Daoy (cell line): Measurements from ENCODE around the gene CNKSR3. TPM values are rescaled to one million over a fixed set of nuclear protein-coding genes. Genes with fewer than 3 reads are reported as not detected.

Source experiments
- DNase-seq: peaks from one replicate; pipeline ENCODE4 v3.0.0-alpha.2; 2015; ENCODE audit warnings: low read depth
- total RNA-seq: library from RNA; depleted of rRNA; stranded (reverse); fragments of >200 nt; shearing (Covaris generic); gene quantifications from 2 replicates; pipeline ENCODE4 v1.2.3, GENCODE V29; 2014

Gene CNKSR3
- total RNA-seq, 1 experiment from 2014 or later: 13.0 TPM

- no peak for DNase-seq
Measured at GRCh38 chr6:154414021-154414813, 96.3 kb downstream of the CNKSR3 start.

GRCh38 chr6:154412106-154412820 lies 98.2 kb downstream of the CNKSR3 start:
- no peak for DNase-seq

- DNase-seq: no peak
Measured at GRCh38 chr6:154411076-154411475, 99.4 kb downstream of the CNKSR3 start.

- DNase-seq: peak; percentile 96
Measured at GRCh38 chr6:154410619-154411072, 99.8 kb downstream of the CNKSR3 start.

GRCh38 chr6:154408891-154409500 lies 101.5 kb downstream of the CNKSR3 start:
- peak; percentile 64 for DNase-seq

GRCh38 chr6:154407440-154407839 lies 103.0 kb downstream of the CNKSR3 start:
- DNase-seq: no peak

GRCh38 chr6:154406869-154407268 lies 103.6 kb downstream of the CNKSR3 start:
- DNase-seq: no peak

- DNase-seq: no peak
Measured at GRCh38 chr6:154406301-154406700, 104.2 kb downstream of the CNKSR3 start.

- DNase-seq: peak; percentile 56
Measured at GRCh38 chr6:154404791-154405400, 105.6 kb downstream of the CNKSR3 start.

GRCh38 chr6:154403788-154404187 lies 106.7 kb downstream of the CNKSR3 start:
- DNase-seq: peak; percentile 82

- DNase-seq: no peak
Measured at GRCh38 chr6:154402081-154402780, 108.3 kb downstream of the CNKSR3 start.

- peak; percentile 55 for DNase-seq
Measured at GRCh38 chr6:154399097-154399496, 111.4 kb downstream of the CNKSR3 start.

GRCh38 chr6:154397491-154398195 lies 112.8 kb downstream of the CNKSR3 start:
- DNase-seq: no peak

- no peak for DNase-seq
Measured at GRCh38 chr6:154395878-154396277, 114.6 kb downstream of the CNKSR3 start.

GRCh38 chr6:154395316-154395715 lies 115.2 kb downstream of the CNKSR3 start:
- no peak for DNase-seq

- no peak for DNase-seq
Measured at GRCh38 chr6:154394571-154394970, 115.9 kb downstream of the CNKSR3 start.

- no peak for DNase-seq
Measured at GRCh38 chr6:154390034-154390433, 120.5 kb downstream of the CNKSR3 start.

- DNase-seq: no peak
Measured at GRCh38 chr6:154388803-154389202, 121.7 kb downstream of the CNKSR3 start.

- DNase-seq: peak; percentile 84
Measured at GRCh38 chr6:154386848-154387717, 123.4 kb downstream of the CNKSR3 start.

GRCh38 chr6:154384191-154384590 lies 126.3 kb downstream of the CNKSR3 start:
- no peak for DNase-seq
